ENCODE results near the gene TRUB2. TPM values are rescaled to one million over a fixed set of nuclear protein-coding genes. Genes with fewer than 3 reads are reported as not detected.

Gene TRUB2
- total and polyA plus RNA-seq, 2 experiments from 2014 or later, result 13.8 to 33.2 TPM

GRCh38 chr9:128369024-128369706, 46.9 kb upstream of the TRUB2 start:
- no peak overlapping the region for H3K4me3 ChIP-seq
- H3K9ac ChIP-seq, result no peak overlapping the region
- no peak for TF ChIP-seq EZH2 (IDR thresholded peaks at IDR 0.05; ENCODE audit: insufficient read depth, poor library complexity, severe bottlenecking)
- no peak for TF ChIP-seq EZH2phosphoT487 (IDR thresholded peaks at IDR 0.05; ENCODE audit: insufficient read depth, low read depth)
- H3K4me2 ChIP-seq (ENCODE audit: unreplicated experiment), result no peak overlapping the region
- H3K27me3 ChIP-seq (replicated peaks; ENCODE audit: insufficient read depth), result no peaks in the 10 kb centered on the region
- H3K9me3 ChIP-seq (ENCODE audit: low read depth), result no peaks in the 10 kb centered on the region
- WGBS, 2 experiments (ENCODE audit: low coverage in 1 of 2, low lambda C conversion rate in 2 of 2, missing lambda C conversion rate in 2 of 2), result 79 to 82% methylated on average over 9 of the region's 9 CpGs
- no peak overlapping the region for H3K27ac ChIP-seq
- no peaks in the 10 kb centered on the region for H3K9me2 ChIP-seq (ENCODE audit: insufficient read depth)
- H4K20me1 ChIP-seq (ENCODE audit: insufficient read depth), result no peaks in the 10 kb centered on the region
- peaks cover 25% of the 10 kb centered on the region for H3F3A ChIP-seq (ENCODE audit: insufficient read depth)
- in situ Hi-C loops (cut with MboI), result no loop called here
- H3K79me2 ChIP-seq (ENCODE audit: insufficient read depth), result peaks cover 38% of the 10 kb centered on the region
- DNase-seq, result no peak
- no peak overlapping the region for H2AFZ ChIP-seq
- H3K36me3 ChIP-seq (ENCODE audit: low read depth), result no peaks in the 10 kb centered on the region
- H3K4me1 ChIP-seq (ENCODE audit: insufficient read depth), result peaks cover 19% of the 10 kb centered on the region

- H3K9ac ChIP-seq, result peak overlapping the region; percentile 70
- DNase-seq, result no peak
- in situ Hi-C loops (cut with MboI), result no loop called here
- H4K20me1 ChIP-seq (ENCODE audit: insufficient read depth), result no peaks in the 10 kb centered on the region
- H3K4me2 ChIP-seq (ENCODE audit: unreplicated experiment), result no peak overlapping the region
- peak overlapping the region; percentile 92 for H2AFZ ChIP-seq
- H3K79me2 ChIP-seq (ENCODE audit: insufficient read depth), result peaks cover 14% of the 10 kb centered on the region
- H3F3A ChIP-seq (ENCODE audit: insufficient read depth), result peaks cover 6% of the 10 kb centered on the region; the same call in 1 of the 2 replicates
- WGBS, 2 experiments (ENCODE audit: low coverage in 1 of 2, low lambda C conversion rate in 2 of 2, missing lambda C conversion rate in 2 of 2), result 74 to 75% methylated on average over 4 of the region's 4 CpGs
- TF ChIP-seq EZH2phosphoT487 (IDR thresholded peaks at IDR 0.05; ENCODE audit: insufficient read depth, low read depth), result no peak
- no peak for TF ChIP-seq EZH2 (IDR thresholded peaks at IDR 0.05; ENCODE audit: insufficient read depth, poor library complexity, severe bottlenecking)
- H3K27ac ChIP-seq, result no peak overlapping the region
- H3K4me1 ChIP-seq (ENCODE audit: insufficient read depth), result peaks cover 12% of the 10 kb centered on the region
- no peaks in the 10 kb centered on the region for H3K9me3 ChIP-seq (ENCODE audit: low read depth)
- H3K36me3 ChIP-seq (ENCODE audit: low read depth), result no peaks in the 10 kb centered on the region
- H3K9me2 ChIP-seq (ENCODE audit: insufficient read depth), result no peaks in the 10 kb centered on the region
- H3K4me3 ChIP-seq, result no peak overlapping the region
- H3K27me3 ChIP-seq (replicated peaks; ENCODE audit: insufficient read depth), result no peaks in the 10 kb centered on the region
These were observed 43.3 kb upstream of the TRUB2 start for GRCh38 chr9:128365525-128365924.

- no peak overlapping the region for H3K27ac ChIP-seq
- TF ChIP-seq EZH2phosphoT487 (IDR thresholded peaks at IDR 0.05; ENCODE audit: insufficient read depth, low read depth) (no peak), EZH2 (IDR thresholded peaks at IDR 0.05; ENCODE audit: insufficient read depth, poor library complexity, severe bottlenecking) (no peak)
- H3K9me2 ChIP-seq (ENCODE audit: insufficient read depth), result no peaks in the 10 kb centered on the region
- 43 to 58% methylated on average over 3 of the region's 3 CpGs for WGBS, 2 experiments (ENCODE audit: low coverage in 1 of 2, low lambda C conversion rate in 2 of 2, missing lambda C conversion rate in 2 of 2)
- no peak overlapping the region for H3K9ac ChIP-seq
- H4K20me1 ChIP-seq (ENCODE audit: insufficient read depth), result no peaks in the 10 kb centered on the region
- H3K4me3 ChIP-seq, result no peak overlapping the region
- DNase-seq, result no peak
- H3F3A ChIP-seq (ENCODE audit: insufficient read depth), result no peaks in the 10 kb centered on the region
- peaks cover 7% of the 10 kb centered on the region; the same call in 1 of the 2 replicates for H3K4me1 ChIP-seq (ENCODE audit: insufficient read depth)
- no peaks in the 10 kb centered on the region for H3K36me3 ChIP-seq (ENCODE audit: low read depth)
- no peaks in the 10 kb centered on the region for H3K9me3 ChIP-seq (ENCODE audit: low read depth)
- no peak overlapping the region for H3K4me2 ChIP-seq (ENCODE audit: unreplicated experiment)
- H3K79me2 ChIP-seq (ENCODE audit: insufficient read depth), result no peaks in the 10 kb centered on the region
- no peak overlapping the region for H2AFZ ChIP-seq
- in situ Hi-C loops (cut with MboI), result no loop called here
- no peaks in the 10 kb centered on the region for H3K27me3 ChIP-seq (replicated peaks; ENCODE audit: insufficient read depth)
These were observed 40.5 kb upstream of the TRUB2 start for GRCh38 chr9:128362774-128363173.

GRCh38 chr9:128361986-128362646, 39.9 kb upstream of the TRUB2 start:
- peak overlapping the region; percentile 70 for H3K4me3 ChIP-seq
- H3K27ac ChIP-seq, result peak overlapping the region; percentile 25; the same call in 1 of the 2 replicates
- H3K36me3 ChIP-seq (ENCODE audit: low read depth), result no peaks in the 10 kb centered on the region
- H3K9ac ChIP-seq, result peak overlapping the region; percentile 31
- DNase-seq, result peak; percentile 93
- no peaks in the 10 kb centered on the region for H4K20me1 ChIP-seq (ENCODE audit: insufficient read depth)
- no peaks in the 10 kb centered on the region for H3K79me2 ChIP-seq (ENCODE audit: insufficient read depth)
- H3K9me2 ChIP-seq (ENCODE audit: insufficient read depth), result no peaks in the 10 kb centered on the region
- no peaks in the 10 kb centered on the region for H3K27me3 ChIP-seq (replicated peaks; ENCODE audit: insufficient read depth)
- peak overlapping the region; percentile 90 for H3K4me2 ChIP-seq (ENCODE audit: unreplicated experiment)
- in situ Hi-C loops (cut with MboI), result no loop called here
- peaks cover 7% of the 10 kb centered on the region; the same call in 1 of the 2 replicates for H3K4me1 ChIP-seq (ENCODE audit: insufficient read depth)
- TF ChIP-seq EZH2 (IDR thresholded peaks at IDR 0.05; ENCODE audit: insufficient read depth, poor library complexity, severe bottlenecking), result no peak
- TF ChIP-seq EZH2phosphoT487 (IDR thresholded peaks at IDR 0.05; ENCODE audit: insufficient read depth, low read depth), result no peak
- peak overlapping the region; percentile 66 for H2AFZ ChIP-seq
- WGBS, 2 experiments (ENCODE audit: low coverage in 1 of 2, low lambda C conversion rate in 2 of 2, missing lambda C conversion rate in 2 of 2), result 5 to 7% methylated on average over 20 of the region's 20 CpGs
- no peaks in the 10 kb centered on the region for H3K9me3 ChIP-seq (ENCODE audit: low read depth)
- no peaks in the 10 kb centered on the region for H3F3A ChIP-seq (ENCODE audit: insufficient read depth)
